Epidermal melanocyte (primary cell): ENCODE measurements around the gene TRIM41.
"Not testable (repeated sequence)": the region's sequence is repeated elsewhere in the genome, so short reads cannot be mapped to it uniquely, and the experiment has no call there.

Experiments
- DNase-seq: peaks from one replicate; pipeline ENCODE4 v3.0.0; 2011; ENCODE audit warnings: low spot score; ENCODE audit not compliant: insufficient read length

The TRIM41 gene

GRCh38 chr5:181192337-181193046 lies 30.6 kb upstream of the TRIM41 start:
- DNase-seq = no peak

- DNase-seq = no peak
Observed at GRCh38 chr5:181193656-181194055, 29.4 kb upstream of the TRIM41 start.

- DNase-seq = no peak
Observed at GRCh38 chr5:181194489-181195248, 28.4 kb upstream of the TRIM41 start.

GRCh38 chr5:181195249-181195761 lies 27.8 kb upstream of the TRIM41 start:
- no peak for DNase-seq

- no peak for DNase-seq
Observed at GRCh38 chr5:181197326-181197951, 25.6 kb upstream of the TRIM41 start.

GRCh38 chr5:181198106-181198685 lies 24.9 kb upstream of the TRIM41 start:
- DNase-seq = no peak

- DNase-seq = no peak
Observed at GRCh38 chr5:181198905-181199519, 24.1 kb upstream of the TRIM41 start.

GRCh38 chr5:181199881-181200638 lies 23.0 kb upstream of the TRIM41 start:
- no peak for DNase-seq

GRCh38 chr5:181200816-181201215 lies 22.3 kb upstream of the TRIM41 start:
- DNase-seq = no peak

- no peak for DNase-seq
Observed at GRCh38 chr5:181203093-181203711, 19.9 kb upstream of the TRIM41 start.

- no peak for DNase-seq
Observed at GRCh38 chr5:181203777-181204112, 19.3 kb upstream of the TRIM41 start.

- no peak for DNase-seq
Observed at GRCh38 chr5:181204113-181204825, 18.8 kb upstream of the TRIM41 start.

GRCh38 chr5:181204826-181205760 lies 18.0 kb upstream of the TRIM41 start, which contains the start of gene TRIM7:
TSS of gene TRIM7 (minus strand) at chr5:181205196. CDS start at chr5:181205110, 86 bp downstream.
- DNase-seq = no peak

GRCh38 chr5:181205761-181206649 lies 17.1 kb upstream of the TRIM41 start:
- DNase-seq = no peak

- no peak for DNase-seq
Observed at GRCh38 chr5:181207214-181207959, 15.7 kb upstream of the TRIM41 start.

- DNase-seq = no peak
Observed at GRCh38 chr5:181207960-181208253, 15.2 kb upstream of the TRIM41 start.

- not testable (repeated sequence) for DNase-seq
Observed at GRCh38 chr5:181209006-181209405, 14.1 kb upstream of the TRIM41 start.
